Measurements from ENCODE around the gene ZNF335.
"Not testable (repeated sequence)": the region's sequence is repeated elsewhere in the genome, so short reads cannot be mapped to it uniquely, and the experiment has no call there.

ZNF335 gene

DNA sequence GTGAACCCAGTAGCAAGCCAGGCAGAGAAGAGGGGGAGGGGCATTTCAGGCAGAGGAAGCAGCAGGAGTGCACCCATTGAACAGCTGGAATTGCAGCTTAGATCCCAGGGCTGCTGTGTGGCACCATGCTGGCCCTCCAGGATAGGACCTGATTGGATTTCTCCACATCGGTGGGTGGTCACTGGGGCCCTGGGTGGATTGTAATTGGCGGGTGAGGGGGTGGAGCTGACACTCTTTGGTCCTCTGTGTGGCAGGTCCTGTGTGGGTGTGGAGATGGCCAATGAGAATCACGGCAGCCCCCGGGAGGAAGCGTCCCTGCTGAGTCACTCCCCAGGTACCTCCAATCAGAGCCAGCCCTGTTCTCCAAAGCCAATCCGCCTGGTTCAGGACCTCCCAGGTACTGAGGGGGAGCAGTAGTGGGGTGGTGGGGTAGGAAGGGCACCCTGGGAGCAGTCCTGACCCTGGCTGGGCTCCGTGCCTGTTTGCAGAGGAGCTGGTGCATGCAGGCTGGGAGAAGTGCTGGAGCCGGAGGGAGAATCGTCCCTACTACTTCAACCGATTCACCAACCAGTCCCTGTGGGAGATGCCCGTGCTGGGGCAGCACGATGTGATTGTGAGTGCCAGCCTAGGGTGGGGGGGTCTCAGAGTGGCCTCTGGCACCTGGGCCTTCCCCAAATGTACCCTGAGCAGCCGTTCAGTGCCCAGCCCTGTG, 33.1 kb downstream of the ZNF335 start:
- Histone ChIP-seq H3K27me3 (ENCODE audit: control insufficient read depth, insufficient read depth, low read length) (no peaks in the 10 kb centered on the region), H3K4me3 (ENCODE audit: low read depth, low read length) (no peak overlapping the region; the same call in 1 of the 2 replicates), H3K27ac (ENCODE audit: low read depth, low read length) (peak overlapping the region; percentile 69; the same call in 1 of the 2 replicates), H3K4me1 (ENCODE audit: control insufficient read depth, insufficient read depth, low read length) (peaks cover 22% of the 10 kb centered on the region), H3K36me3 (ENCODE audit: control insufficient read depth, insufficient read depth, low read length) (peaks cover 58% of the 10 kb centered on the region), H3K9ac (ENCODE audit: low read length) (peak overlapping the region; percentile 60), H3K9me3 (ENCODE audit: control insufficient read depth, insufficient read depth, low read depth, low read length) (no peaks in the 10 kb centered on the region)

DNA sequence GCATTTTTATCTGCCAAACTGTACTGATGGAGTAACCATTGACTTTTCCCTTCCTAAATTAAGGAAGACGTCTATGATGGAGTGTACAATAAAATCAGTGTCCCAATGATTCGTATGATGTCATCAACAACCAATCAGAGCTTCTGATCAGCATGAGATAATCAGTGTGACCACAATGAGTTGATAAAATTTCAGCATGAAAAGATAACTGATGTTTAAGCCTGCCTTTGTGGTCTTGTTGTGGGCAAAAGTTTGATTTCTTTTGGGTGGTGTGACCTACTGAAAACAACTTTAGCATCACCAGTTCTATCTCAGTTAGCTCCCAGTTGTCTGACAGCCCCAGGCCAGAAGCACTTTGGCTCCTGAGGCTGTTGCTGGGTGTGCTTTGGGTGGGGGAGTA, 34.2 kb downstream of the ZNF335 start:
- no peak overlapping the region for H3K4me3 ChIP-seq (ENCODE audit: low read depth, low read length)
- H3K9ac ChIP-seq (ENCODE audit: low read length): peak overlapping the region; percentile 58
- H3K4me1 ChIP-seq (ENCODE audit: control insufficient read depth, insufficient read depth, low read length): peaks cover 28% of the 10 kb centered on the region
- no peaks in the 10 kb centered on the region for H3K9me3 ChIP-seq (ENCODE audit: control insufficient read depth, insufficient read depth, low read depth, low read length)
- H3K36me3 ChIP-seq (ENCODE audit: control insufficient read depth, insufficient read depth, low read length): peaks cover 47% of the 10 kb centered on the region
- H3K27me3 ChIP-seq (ENCODE audit: control insufficient read depth, insufficient read depth, low read length): no peaks in the 10 kb centered on the region
- peak overlapping the region; percentile 63; the same call in 1 of the 2 replicates for H3K27ac ChIP-seq (ENCODE audit: low read depth, low read length)

DNA sequence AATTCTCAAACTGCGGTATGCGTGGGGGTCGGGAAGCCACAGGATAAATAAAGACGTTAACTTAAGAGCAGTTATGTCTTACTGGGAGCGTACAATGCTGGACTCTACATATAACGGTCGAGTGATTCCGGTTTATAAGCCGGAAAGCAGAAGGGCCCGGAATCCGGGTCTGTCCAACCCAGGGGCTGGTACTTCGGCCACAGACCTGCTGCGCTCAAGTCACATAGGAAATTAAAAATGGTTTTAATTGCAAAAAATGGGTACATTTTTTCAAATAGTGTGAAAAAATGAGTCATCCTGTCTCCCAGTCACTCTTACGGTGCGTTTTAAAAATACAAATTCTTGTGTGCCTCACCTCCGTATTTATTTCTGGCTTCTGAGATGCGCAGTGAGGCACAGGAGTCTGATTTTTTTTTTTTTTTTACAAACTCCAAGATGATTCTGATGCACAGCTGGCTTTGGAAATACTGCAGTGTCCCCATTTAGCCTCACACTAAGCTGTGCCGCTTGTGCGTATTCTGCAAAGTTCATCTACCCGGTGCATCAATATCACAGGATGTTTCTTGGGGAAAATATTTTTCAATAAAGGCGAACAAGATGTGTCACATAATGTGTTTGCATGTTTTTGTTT, 36.5 kb downstream of the ZNF335 start:
- Histone ChIP-seq H3K9ac (ENCODE audit: low read length) (peak overlapping the region; percentile 82), H3K27me3 (ENCODE audit: control insufficient read depth, insufficient read depth, low read length) (no peaks in the 10 kb centered on the region), H3K4me1 (ENCODE audit: control insufficient read depth, insufficient read depth, low read length) (peaks cover 28% of the 10 kb centered on the region), H3K36me3 (ENCODE audit: control insufficient read depth, insufficient read depth, low read length) (peaks cover 34% of the 10 kb centered on the region), H3K9me3 (ENCODE audit: control insufficient read depth, insufficient read depth, low read depth, low read length) (no peaks in the 10 kb centered on the region), H3K27ac (ENCODE audit: low read depth, low read length) (no peak overlapping the region), H3K4me3 (ENCODE audit: low read depth, low read length) (peak overlapping the region; percentile 83)

DNA sequence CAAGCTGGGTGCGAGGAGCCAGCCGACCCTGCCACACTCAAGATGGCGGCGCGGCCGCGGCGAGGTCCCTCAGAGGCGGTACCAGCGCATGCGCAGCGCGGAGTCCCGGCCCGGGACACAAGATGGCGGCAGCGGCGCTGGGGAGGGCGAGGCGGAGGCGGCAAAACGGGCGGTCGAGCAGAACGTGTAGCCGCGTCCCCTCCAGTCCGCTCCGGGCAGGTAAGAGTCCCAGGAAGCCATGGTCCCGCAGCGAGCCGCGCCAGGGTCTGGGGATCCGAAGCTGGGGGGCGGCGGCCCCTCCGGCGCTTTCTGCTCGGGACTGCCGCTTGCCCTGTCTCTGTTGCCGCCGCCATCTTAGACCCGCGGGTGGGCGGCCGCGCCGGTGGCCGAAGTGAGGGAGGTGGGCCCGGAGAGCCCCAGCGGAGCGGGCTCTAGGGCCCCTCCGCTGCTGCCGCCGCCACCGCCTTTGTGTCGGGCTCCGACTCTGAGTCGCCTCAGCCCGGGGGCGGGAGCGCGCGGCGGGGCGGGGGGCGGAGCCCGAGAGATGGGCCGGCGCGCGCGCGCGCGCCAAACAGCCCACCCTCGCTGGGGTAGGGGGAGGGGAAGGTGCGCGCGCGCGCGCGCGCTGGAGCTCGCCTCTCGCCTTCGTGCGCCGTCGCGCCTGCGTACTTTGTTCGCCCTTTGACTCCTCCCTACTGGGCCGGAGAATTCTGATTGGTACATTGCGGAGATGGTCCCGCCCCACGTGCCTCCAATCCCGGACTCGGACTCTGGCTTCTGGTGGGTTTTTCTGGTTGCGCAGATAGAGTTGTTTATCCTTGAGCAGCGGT, 37.2 kb downstream of the ZNF335 start, which contains the start of gene PCIF1:
PCIF1 (plus strand) TSS at position 98 of the 830 bp plus-strand sequence. CDS start 4,317 bp downstream, outside the sequence.
- Histone ChIP-seq H3K27ac (ENCODE audit: low read depth, low read length) (peak within 1 kb of the TSS; percentile 100), H3K4me3 (ENCODE audit: low read depth, low read length) (peak within 1 kb of the TSS; percentile 83), H3K27me3 (ENCODE audit: control insufficient read depth, insufficient read depth, low read length) (no peaks in the 10 kb centered on the region), H3K36me3 (ENCODE audit: control insufficient read depth, insufficient read depth, low read length) (peaks cover 27% of the 10 kb centered on the region), H3K4me1 (ENCODE audit: control insufficient read depth, insufficient read depth, low read length) (peaks cover 28% of the 10 kb centered on the region), H3K9ac (ENCODE audit: low read length) (peak within 1 kb of the TSS; percentile 100), H3K9me3 (ENCODE audit: control insufficient read depth, insufficient read depth, low read depth, low read length) (no peaks in the 10 kb centered on the region)

DNA sequence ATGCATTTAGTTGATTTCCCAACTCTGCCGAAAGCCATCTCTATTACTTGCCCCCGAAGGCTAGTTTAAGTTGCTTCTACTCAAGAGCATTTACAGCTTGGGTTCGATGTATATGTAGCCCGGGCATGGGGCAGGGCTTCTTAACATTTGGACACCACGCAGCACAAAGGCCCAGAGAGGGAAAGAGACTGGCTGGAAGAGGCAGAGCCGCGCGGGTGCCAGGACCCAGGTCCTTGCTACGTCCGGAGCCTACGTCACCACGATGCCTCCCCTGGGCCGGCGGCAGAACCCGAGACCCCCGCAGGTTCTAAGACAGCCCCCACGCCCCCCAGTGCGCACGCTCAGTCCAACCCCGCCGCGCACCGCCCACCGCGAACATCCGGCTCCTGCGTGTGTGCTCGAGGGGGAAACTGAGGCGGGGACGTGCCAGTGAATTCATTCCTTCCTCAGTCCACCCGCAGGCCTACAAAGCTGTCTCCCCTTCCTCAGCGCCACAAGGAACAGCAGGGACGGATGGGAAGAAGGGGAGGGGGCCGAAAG, 37.9 kb downstream of the ZNF335 start:
- H3K9me3 ChIP-seq (ENCODE audit: control insufficient read depth, insufficient read depth, low read depth, low read length): no peaks in the 10 kb centered on the region
- H3K9ac ChIP-seq (ENCODE audit: low read length): peak overlapping the region; percentile 100
- no peaks in the 10 kb centered on the region for H3K27me3 ChIP-seq (ENCODE audit: control insufficient read depth, insufficient read depth, low read length)
- H3K36me3 ChIP-seq (ENCODE audit: control insufficient read depth, insufficient read depth, low read length): peaks cover 20% of the 10 kb centered on the region
- peaks cover 28% of the 10 kb centered on the region for H3K4me1 ChIP-seq (ENCODE audit: control insufficient read depth, insufficient read depth, low read length)
- H3K4me3 ChIP-seq (ENCODE audit: low read depth, low read length): peak overlapping the region; percentile 83
- peak overlapping the region; percentile 100 for H3K27ac ChIP-seq (ENCODE audit: low read depth, low read length)

DNA sequence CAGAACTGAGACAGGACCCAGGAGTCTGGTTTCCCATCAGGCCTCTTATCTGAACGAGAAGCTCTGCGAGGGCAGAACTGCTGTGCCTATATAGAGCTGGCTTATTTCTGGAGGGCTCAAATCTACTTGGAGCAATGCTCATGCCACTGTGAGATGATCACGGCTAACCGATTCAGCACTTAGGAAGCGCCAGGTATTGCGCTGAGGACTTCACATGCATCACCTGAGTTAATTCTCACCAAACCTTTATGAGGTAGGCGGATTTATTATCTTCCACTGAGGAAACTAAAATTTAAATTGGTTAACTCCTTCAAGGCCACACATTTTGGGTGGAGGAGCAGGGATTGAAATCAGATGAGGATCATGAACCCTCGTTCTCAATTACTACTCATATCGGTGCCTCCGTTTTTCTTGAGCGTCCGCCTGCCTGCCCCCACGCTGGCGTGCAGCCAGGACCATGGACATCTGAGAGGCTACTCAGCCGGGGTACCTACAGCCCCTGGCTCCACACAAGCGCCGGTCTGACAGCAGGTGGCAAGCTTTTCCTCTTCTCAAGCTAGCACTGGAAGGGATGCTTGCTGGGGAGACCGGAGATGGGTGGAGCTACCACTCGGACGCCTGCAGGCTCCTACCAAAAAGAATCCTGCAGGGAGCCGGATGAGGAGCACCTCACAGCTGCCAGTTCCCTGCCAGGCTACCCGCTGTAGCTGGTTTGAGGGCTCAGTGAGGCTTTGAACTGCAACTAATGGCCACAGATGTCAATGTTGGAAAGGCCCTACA, 38.5 kb downstream of the ZNF335 start:
- Histone ChIP-seq H3K9me3 (ENCODE audit: control insufficient read depth, insufficient read depth, low read depth, low read length) (no peaks in the 10 kb centered on the region), H3K27ac (ENCODE audit: low read depth, low read length) (peak overlapping the region; percentile 100), H3K9ac (ENCODE audit: low read length) (peak overlapping the region; percentile 100), H3K36me3 (ENCODE audit: control insufficient read depth, insufficient read depth, low read length) (peaks cover 15% of the 10 kb centered on the region), H3K4me3 (ENCODE audit: low read depth, low read length) (peak overlapping the region; percentile 83), H3K27me3 (ENCODE audit: control insufficient read depth, insufficient read depth, low read length) (no peaks in the 10 kb centered on the region), H3K4me1 (ENCODE audit: control insufficient read depth, insufficient read depth, low read length) (peaks cover 26% of the 10 kb centered on the region)

DNA sequence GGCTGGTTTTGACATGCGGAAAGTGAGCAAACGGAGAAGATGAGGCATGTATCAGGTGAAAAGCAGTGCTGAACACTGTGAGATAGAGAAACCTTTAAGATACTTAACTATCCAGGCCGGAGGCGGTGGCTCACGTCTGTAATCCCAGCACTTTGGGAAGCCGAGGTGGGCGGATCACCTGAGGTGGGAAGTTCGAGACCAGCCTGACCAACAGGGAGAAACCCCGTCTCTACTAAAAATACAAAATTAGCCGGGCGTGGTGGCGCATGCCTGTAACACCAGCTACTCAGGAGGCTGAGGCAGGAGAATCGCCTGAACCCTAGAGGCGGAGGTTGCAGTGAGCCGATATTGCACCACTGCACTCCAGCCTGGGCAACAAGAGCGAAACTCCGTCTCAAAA, 40.3 kb downstream of the ZNF335 start:
- H3K9me3 ChIP-seq (ENCODE audit: control insufficient read depth, insufficient read depth, low read depth, low read length); H3K4me1 ChIP-seq (ENCODE audit: control insufficient read depth, insufficient read depth, low read length); H3K36me3 ChIP-seq (ENCODE audit: control insufficient read depth, insufficient read depth, low read length); H3K4me3 ChIP-seq (ENCODE audit: low read depth, low read length); H3K27ac ChIP-seq (ENCODE audit: low read depth, low read length); H3K9ac ChIP-seq (ENCODE audit: low read length); H3K27me3 ChIP-seq (ENCODE audit: control insufficient read depth, insufficient read depth, low read length): not testable (repeated sequence)

DNA sequence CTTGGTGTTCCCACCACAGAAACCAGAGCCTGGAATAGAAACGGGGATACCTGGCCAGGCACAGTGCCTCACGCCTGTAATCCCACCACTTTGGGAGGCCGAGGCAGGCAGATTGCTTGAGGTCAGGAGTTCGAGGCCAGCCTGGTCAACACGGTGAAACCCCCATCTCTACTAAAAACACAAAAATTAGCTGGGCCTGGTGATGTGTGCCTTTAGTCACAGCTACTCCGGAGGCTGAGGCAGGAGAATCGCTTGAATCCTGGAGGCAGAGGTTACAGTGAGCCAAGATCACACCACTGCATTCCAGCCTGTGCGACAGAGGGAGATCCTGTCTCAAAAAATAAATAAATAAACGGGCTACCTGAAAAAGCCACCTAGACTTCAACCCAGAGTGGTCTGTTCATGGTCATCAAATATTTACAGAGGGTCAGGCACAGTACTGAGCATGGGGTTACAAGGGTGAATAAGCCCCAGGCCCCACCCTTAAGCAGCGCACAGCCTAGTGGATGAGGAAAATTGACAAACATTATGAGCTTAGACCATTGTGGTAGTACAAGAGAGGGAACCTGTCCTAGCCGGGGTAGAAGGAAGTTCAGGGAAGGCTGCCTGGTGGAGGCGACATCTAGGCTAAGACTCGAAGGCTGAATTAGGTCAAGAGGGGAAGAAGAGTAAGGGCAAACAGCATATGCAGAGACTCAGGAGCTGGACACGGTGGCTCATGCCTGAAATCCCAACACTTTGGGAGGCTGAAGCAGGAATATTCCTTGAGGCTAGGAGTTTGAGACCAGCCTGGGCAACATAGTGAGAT, 44.7 kb downstream of the ZNF335 start:
- no peaks in the 10 kb centered on the region for H3K36me3 ChIP-seq (ENCODE audit: control insufficient read depth, insufficient read depth, low read length)
- no peaks in the 10 kb centered on the region for H3K27me3 ChIP-seq (ENCODE audit: control insufficient read depth, insufficient read depth, low read length)
- no peak overlapping the region for H3K4me3 ChIP-seq (ENCODE audit: low read depth, low read length)
- H3K9ac ChIP-seq (ENCODE audit: low read length): no peak overlapping the region
- H3K4me1 ChIP-seq (ENCODE audit: control insufficient read depth, insufficient read depth, low read length): 0 out of 2 replicates have a peak, but pooled peaks cover 3% of the 10 kb centered on the region
- no peak overlapping the region for H3K27ac ChIP-seq (ENCODE audit: low read depth, low read length)
- H3K9me3 ChIP-seq (ENCODE audit: control insufficient read depth, insufficient read depth, low read depth, low read length): no peaks in the 10 kb centered on the region

DNA sequence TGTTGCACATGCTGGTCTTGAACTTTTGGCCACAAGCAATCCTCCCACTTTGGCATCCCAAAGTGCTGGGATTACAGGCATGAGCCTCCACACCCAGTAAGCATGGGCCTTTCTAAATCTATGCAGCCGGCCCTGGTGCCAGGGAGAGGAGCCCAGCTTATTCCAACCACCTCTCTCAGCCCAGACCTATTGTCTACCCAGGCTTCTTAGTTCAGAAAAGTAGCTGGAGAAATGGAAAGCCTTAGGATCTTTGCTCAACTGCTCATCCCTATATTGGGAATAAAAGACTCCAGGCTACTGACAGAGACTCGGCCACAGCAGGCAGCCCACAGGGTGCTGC, 45.3 kb downstream of the ZNF335 start:
- Histone ChIP-seq H3K27ac (ENCODE audit: low read depth, low read length) (no peak overlapping the region), H3K9me3 (ENCODE audit: control insufficient read depth, insufficient read depth, low read depth, low read length) (no peaks in the 10 kb centered on the region), H3K36me3 (ENCODE audit: control insufficient read depth, insufficient read depth, low read length) (no peaks in the 10 kb centered on the region), H3K9ac (ENCODE audit: low read length) (no peak overlapping the region), H3K4me1 (ENCODE audit: control insufficient read depth, insufficient read depth, low read length) (0 out of 2 replicates have a peak, but pooled peaks cover 3% of the 10 kb centered on the region), H3K4me3 (ENCODE audit: low read depth, low read length) (no peak overlapping the region), H3K27me3 (ENCODE audit: control insufficient read depth, insufficient read depth, low read length) (no peaks in the 10 kb centered on the region)

Measured in HUES6 (cell line).